Bone marrow (tissue), 2 donors: ENCODE results near the gene OR10H4.
"Not testable (repeated sequence)": the region's sequence is repeated elsewhere in the genome, so short reads cannot be mapped to it uniquely, and the experiment has no call there.

Source experiments
- DNase-seq, 2 donors: peaks; one replicate each; lab custom pipeline; 2025; lab: John Stamatoyannopoulos, UW

Gene OR10H4, protein sequence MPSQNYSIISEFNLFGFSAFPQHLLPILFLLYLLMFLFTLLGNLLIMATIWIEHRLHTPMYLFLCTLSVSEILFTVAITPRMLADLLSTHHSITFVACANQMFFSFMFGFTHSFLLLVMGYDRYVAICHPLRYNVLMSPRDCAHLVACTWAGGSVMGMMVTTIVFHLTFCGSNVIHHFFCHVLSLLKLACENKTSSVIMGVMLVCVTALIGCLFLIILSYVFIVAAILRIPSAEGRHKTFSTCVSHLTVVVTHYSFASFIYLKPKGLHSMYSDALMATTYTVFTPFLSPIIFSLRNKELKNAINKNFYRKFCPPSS

DNA sequence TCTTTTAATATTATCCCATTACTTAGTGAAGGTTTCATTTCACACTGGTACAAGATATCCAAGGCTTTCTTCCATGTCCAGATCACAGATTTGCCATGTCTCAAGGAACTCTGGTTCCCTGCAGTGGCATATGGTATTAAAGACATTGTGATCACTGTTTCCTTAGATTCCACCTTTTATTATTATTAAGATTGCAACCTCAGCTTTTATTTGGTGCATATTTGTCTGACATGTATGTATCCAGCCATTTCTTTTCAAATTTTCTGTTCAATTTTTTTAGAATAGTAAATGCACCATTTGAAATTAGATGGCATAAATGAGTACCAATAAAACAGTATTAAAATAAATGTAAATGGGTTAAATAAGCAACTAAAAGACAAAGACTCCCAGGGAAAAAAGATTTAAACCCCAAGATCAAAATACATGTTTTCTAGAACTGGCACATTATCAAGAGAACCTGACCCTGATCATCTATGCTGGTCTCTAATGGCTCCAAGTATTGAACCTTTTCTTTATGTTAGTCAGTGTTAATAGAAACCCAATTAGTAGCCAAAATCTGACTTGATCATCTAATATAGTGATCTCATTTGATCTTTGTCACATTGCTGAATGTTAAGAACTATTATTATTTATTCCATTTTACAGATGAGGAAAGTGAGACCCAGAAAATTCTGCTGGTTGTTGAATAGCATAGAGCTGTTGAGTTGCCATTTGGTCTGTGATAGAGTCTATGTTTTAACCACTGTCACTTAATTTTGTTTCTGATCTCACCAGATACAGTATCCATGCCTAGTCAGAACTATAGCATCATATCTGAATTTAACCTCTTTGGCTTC, at the start of gene OR10H4:
Gene OR10H4 (plus strand): TSS at position 786 of the 836 bp plus-strand sequence. CDS start 0 bp downstream, at position 786.
- no peak for DNase-seq

DNA sequence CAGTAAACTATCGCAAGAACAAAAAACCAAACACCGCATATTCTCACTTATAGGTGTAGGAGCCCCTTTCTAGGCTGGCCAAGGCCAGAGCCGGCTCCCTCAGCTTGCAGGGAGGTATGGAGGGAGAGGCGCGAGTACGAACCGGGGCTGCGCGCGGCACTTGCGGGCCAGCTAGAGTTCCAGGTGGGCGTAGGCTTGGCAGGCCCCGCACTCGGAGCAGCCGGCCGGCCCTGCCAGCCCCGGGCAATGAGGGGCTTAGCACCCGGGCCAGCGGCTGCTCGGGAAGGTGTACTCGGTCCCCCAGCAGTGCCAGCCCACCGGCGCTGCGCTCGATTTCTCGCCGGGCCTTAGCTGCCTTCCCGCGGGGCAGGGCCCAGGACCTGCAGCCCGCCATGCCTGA, 49.2 kb upstream of the OR10H4 start:
- DNase-seq = not testable (repeated sequence)

DNA sequence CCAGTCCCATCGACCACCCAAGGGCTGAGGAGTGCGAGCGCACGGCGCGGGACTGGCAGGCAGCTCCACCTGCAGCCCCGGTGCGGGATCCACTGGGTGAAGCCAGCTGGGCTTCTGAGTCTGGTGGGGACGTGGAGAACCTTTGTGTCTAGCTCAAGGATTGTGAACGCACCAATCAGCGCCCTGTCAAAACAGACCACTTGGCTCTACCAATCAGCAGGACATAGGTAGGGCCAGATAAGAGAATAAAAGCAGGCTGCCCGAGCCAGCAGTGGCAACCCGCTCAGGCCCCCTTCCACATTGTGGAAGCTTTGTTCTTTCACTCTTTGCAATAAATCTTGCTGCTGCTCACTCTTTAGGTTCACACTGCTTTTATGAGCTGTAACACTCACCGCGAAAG, 48.8 kb upstream of the OR10H4 start:
- not testable (repeated sequence) for DNase-seq

DNA sequence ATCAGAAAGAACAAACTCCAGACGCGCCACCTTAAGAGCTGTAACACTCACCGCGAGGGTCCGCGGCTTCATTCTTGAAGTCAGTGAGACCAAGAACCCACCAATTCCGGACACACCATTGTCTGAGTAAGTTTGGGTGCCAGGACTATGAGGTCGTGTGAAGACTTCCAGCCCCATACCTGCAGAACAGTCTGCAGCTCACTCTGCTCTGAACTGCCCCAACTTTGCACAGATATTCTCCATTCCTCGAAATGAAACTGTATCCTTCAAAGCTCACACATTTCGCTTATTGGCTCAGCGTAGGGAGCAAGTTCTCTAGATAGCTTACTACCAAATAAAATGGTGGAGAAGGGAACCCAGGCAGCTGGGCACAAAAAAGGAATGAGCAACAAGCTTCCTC, 48.3 kb upstream of the OR10H4 start:
- no peak for DNase-seq

DNA sequence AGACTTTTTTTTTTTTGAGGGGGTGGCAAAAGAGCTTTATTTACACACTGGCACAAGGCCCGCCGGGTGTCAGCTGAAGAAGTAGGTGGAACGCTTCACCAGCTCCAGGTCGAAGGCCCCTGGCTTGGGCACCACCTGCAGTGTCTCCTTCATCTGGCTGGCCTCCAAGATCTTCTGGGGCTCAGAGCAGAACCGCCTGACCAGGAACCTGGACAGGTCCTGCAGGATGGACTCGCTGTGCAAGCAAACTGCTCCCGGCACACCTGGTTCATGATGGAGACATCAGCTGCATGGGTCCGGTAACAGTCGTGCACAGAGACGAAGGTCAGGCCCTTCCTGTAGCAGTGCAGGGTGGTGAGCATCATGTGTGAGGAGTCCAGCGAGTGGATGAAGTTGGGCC, 46.6 kb upstream of the OR10H4 start:
- no peak for DNase-seq

DNA sequence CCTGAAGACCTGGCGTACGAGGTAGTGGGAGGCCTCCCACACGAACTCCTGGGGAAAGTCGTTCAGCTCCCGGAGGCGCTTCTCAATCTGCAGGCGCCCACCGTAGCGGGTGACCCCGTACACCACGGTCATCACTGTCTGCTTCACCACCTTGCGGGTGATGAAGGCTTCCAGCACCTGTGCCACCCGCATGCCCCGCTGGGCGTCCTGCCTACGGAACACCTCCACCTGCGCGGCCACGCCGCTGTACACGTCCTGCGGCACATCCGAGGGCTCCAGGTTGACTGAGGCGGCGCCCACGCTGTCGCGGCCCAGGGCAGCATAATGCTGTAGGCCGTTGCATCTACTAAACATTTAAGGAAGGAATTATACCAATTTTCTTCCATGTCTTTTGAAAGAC, 45.9 kb upstream of the OR10H4 start:
- not testable (repeated sequence) for DNase-seq

DNA sequence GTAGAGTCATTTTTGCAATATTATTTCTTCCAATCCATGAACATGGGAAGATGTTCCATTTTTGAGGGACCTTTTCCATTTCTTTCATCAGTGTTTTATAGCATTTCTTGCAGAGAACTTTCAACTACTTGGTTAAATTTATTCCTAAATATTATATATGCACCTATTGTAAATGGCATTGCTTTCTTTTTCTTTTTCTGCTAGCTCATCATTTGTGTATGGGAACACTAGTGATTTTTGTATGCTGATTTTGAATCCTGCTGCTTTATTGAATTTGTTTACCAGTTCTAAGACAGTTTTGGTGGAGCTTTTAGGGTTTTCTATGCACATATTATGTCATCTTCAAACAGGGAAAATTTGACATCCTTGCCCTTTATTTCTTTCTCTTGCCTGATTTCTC, 43.8 kb upstream of the OR10H4 start:
- DNase-seq = no peak

DNA sequence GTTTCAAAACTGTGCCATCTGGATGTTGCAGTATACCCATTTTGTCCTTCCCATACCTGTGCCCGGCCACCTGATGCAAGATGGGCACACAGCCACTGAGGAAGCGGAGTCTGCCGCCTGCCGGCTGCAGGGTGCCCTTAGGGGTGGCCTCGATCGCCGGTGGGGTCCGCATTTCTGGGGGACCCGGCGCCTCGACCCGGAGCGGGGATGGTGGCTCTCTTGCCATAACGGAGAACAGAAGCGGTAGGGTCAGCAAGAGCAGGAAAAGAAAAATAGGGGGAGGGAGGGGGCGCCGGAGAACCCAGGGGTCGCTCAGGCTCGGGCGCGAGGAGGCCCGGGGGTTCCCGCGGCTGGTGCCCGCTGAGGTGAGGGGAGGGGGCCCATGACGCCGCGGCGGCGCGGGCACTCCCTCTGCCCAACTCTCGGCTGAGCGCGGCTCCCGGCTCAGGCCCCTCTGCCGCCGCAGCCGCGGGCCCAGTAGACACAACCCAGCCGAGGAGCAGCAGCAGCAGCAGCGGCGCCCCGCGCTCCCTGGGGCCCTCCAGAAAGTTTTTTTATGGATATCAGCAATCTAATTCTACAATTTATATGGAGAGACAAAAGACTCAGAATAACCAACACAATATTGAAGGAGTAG, 37.1 kb upstream of the OR10H4 start:
- no peak for DNase-seq

DNA sequence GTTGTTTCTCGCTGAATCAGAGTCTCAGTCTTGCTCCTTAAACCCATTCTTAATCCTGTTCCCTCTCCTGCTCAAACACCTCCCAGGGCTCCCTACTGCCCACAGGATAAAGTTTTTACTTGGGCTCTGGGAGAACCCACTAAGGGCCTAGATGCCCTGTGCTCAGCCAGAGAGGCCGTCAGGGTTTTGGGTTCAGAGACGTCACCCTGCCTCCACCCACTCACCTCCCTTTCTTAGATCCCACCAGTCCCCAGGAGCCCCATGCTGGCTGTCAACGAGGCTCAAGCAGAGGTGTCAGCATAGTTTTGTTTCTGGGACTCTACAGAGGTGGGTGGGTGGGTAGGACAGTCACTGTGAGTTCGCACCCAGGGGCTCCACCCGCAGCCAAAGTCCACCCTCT, 35.4 kb upstream of the OR10H4 start:
- no peak for DNase-seq

DNA sequence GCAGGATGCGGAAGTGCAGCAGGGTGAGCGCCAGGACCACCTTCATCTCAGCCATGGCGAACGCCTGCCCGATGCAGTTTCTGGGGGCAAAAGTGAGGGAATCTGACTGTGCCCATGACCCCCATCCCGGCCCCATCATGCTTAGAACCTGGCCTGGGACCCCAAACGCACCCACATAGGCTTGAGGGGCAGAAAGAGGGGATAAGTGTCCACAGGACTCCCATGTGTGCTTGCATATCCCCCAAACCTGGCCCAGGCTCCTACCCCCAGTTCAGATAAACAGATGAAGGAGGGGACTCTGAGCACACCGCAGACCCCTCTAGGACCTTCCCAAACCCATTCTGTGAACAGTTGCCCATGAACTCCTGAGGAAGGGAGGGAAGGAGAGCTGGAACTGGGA, 35.0 kb upstream of the OR10H4 start:
- no peak for DNase-seq

DNA sequence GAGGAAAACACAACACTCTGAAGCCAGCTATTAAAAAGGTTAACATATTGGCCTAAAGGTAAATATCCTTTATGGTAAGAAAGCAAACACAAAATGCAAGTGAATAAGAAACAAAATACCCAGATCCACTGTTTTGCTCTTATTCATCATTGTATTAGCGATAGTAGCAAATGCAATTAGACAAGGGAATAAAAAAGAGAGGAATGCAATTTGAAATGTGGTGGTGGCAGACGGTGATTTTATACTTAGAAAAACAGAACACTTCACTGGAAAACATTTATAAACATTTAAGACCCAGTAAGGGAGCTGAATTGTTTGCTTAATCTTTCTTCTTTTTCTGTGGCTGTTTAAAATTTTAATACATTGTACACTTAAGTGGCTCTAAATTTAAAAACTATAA, 33.7 kb upstream of the OR10H4 start:
- DNase-seq = no peak

DNA sequence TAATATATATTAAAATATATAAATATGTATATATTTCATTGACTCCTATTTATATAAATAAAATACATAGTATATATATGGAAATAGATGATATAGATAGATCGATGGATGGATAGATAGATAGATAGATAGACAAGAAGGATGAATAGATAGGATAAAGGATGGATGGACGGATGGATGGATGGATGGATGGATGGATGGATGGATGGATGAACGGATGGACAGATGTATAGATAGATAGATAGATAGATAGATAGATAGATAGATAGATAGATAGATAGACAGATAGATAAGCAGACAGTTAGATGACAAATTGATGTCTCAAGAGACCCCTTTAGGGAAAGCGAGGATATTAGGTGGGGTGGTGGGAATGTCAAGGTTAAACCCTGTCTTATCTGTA, 29.6 kb upstream of the OR10H4 start:
- DNase-seq = no peak

DNA sequence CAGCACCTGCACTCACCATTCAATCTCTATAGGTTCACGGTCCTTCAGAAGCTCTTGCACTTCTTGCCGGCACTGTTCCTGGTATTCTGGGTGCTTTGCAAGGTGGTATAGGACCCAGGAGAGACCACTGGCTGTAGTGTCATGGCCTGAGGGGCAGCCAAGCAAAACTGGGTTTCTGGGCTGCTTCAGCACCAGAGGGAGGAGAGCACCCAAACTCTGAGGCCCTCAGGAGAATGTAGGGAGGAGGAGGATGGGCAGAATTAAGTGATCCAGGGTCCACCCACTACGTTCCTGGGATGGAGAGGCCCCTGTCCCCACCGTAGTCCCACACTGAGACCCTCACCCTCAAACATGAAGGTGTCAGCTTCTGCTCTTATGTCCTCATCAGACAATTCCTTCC, 26.8 kb upstream of the OR10H4 start:
- no peak for DNase-seq

DNA sequence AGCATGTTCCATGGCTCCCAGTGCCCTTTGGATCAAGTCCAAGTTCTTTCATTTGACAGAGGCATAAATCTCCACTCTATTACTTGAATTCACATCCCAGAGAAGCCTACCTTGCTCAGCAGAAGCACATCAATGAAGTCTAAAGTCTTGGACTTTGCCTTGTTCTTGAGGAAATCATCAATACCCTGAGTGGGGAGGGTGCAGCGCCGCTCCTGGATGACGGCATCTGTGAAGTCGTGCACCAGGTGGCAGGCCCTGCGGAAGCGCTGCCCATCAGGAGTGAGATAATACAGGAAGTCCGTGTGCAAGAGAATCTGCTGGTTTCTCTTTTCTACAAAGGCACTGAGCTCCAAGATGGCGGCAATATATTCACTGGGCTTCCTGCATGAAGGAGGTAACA, 25.1 kb upstream of the OR10H4 start:
- DNase-seq = no peak

DNA sequence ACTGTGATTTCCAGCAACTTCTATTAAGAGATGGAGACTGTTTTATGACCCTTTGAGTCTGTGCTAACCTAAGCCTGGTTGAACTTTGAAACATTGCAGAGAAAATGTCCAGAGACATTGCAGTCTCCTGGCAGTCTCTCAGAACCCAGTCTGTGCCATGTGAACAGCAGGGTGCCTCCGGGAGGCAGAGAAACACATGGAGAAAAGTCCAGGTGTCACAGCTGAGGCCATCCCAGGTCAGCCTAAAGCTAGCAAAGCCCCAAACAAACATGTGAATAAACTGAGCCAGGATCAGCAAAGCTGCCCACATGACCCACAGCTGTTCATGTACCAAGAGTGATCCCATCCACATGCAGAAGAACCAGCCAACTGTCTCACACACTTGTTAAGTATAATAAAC, 22.3 kb upstream of the OR10H4 start:
- no peak for DNase-seq

DNA sequence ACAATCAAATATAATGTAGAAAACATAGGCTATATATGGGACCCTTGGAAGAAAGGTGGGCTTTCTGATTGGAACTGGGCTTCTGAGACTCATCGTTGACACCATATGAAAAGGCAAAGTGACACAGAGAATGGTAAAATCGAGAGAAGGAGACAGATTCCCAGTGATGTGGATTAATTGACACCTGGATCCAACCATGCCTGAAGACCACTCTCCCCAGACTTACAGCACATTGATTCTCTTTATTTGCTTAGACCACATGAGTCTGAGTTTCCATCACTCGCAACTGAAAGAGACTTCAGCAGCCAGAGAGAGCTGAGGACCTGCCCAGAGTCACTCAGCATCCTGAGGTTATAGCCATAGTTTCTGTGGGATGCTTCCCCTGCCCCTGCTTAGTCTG, 20.5 kb upstream of the OR10H4 start:
- no peak for DNase-seq

DNA sequence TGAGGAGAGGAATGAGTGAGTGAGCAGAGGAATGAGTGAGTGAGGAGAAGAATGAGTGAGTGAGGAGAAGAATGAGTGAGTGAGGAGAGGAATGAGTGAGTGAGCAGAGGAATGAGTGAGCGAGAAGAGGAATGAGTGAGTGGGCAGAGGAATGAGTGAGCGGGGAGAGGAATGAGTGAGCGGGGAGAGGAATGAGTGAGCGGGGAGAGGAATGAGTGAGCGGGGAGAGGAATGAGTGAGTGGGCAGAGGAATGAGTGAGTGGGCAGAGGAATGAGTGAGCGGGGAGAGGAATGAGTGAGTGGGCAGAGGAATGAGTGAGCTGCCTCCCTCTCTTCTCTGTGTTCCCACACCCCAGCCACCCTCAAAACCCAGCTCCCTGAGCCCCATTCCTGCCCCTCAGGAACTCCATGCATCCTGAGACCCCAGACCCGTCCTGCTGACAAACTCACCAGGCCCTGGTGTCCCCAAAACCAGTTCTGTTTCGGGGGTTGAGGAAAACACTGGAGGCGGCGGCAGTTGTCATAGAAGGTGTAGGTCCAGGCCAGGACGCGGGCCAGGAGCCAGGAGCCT, 15.0 kb upstream of the OR10H4 start:
- DNase-seq = not testable (repeated sequence)

DNA sequence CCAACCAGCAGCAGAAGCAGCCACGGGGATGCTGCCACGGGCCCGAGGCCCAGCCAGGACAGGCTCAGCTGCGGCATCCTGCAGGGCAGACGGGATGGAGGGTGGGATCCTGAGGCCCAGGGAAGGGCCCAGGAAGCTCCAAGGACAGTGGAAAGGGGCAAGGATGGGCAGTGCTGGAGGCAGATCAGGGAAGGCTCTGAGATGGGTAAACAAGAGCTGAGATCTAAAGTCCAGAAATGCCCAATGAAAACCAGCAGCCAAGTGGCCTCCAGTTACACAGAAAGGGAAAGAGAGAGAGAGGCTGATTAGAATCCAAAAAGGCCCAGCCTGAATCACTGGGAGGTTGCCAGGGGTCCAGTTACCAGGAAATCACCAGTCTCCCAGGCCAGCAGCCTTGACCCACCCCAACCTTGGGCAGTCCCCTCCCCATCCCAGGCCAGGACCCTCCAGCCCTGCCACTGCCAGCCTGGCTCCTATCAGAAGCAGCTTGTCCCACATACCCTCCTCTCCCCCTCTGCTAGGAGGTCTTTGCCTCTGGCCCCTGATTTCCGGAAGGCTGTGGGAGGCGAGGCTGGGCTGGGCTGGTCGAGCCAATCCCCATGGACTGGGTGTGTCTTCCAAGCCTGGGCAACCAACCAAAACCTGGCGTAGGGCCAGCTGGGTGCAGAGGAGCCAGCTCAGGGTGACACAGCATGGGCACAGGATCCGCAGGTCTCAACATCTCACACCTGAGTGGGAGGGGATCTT, 14.3 kb upstream of the OR10H4 start, which contains the start of gene CYP4F11:
Gene CYP4F11 (minus strand): TSS at position 198 of the 747 bp plus-strand sequence. CDS start 121 bp downstream, at position 77.
- no peak for DNase-seq

DNA sequence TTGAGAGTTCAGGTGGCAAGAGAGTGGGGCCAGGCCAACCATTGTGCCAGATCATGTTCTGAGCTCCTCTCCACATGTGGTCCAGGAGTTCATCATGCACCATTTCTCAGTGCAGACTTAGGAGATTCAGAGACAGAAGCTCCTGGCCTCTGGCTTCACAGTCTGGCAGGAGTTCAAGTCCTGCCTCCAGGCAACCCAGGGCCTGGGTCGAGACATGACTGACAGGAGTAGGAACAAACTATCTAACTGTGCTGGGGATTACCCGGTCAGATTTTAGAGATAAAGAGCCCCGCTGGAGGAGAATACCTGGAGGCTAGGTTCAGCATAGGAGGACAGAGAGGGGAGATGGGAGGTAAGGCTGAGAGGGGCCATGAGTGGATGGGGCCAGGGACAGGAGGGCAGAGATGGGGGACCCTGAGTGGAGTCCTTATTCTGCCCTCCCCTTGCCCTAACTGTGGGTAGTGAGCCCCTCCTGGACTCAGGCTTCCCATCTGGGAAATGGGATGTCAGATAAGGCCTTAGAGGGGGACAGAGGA, 13.6 kb upstream of the OR10H4 start:
- DNase-seq = no peak

DNA sequence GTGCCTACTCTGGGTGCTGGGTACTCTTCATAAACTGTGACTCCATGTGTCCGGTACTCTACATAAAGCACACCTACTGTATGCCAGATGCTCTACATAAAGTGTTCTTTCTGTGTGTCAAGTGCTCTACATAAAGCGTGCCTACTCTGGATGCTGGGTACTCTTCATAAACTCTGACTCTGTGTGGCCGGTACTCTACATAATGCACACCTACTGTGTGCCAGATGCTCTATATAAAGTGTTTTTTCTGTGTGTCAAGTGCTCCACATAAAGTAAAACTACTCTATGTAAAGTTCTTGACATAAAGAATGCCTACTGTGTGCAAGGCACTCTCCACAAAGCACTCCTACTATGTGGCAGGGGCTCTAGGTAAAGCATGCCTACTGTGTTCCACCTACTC, 12.6 kb upstream of the OR10H4 start:
- DNase-seq = no peak

DNA sequence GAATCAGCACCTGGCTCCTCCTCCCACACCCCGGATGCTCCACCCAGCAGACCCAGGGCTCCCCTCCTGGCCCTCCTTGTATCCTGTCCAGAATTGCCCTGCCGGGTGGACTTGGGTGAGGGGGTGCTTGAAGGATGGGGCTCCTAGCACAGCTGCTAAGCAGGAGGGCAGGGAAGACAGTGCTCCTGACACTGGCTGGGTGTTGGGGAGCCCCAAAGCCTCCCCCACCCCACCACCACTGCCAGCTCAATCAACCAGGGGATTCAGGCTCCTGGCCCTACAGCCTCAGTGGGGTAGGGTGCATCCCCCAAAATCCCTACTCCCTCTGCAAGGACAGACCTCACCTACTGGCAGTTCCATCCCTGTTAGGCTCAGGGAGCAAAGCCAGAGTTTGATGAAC, 11.9 kb upstream of the OR10H4 start:
- no peak for DNase-seq

DNA sequence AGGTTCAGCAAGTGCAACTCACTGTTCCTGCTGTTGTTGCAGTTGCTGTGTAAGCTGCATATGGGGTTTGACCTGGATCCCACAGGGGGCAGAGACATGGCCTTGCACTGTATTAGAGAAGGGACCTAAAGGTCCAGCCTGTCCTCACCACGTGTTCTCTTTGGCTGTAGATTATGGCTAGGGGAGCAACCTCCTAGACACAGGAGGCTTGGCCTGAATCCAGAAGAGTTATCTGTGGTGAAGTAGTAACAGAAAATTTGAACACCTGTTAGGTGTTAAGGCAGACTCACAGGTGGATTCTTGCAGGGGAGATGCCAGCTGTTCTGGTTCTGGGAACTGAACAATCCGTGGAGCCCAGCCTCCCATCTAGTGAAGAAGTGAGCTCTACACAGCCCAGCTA, 11.0 kb upstream of the OR10H4 start:
- no peak for DNase-seq
